WI38 (cell line): Measurements from ENCODE around the gene WIPI1.

Experiments used
- H3K4me3 ChIP-seq: 2 replicates; pipeline ENCODE4 v1.5.1; 2011; ENCODE audit warnings: low read depth, mild to moderate bottlenecking, control low read depth, low read length
- TF ChIP-seq, protein P1 (sequence below): IDR thresholded peaks from 2 replicates; pipeline ENCODE4 v1.5.1; 2012; ENCODE audit warnings: low read depth, mild to moderate bottlenecking, control low read depth, low read length

WIPI1 gene

GRCh38 chr17:68443972-68444464, 13.3 kb downstream of the WIPI1 start:
- TF ChIP-seq, protein P1, sequence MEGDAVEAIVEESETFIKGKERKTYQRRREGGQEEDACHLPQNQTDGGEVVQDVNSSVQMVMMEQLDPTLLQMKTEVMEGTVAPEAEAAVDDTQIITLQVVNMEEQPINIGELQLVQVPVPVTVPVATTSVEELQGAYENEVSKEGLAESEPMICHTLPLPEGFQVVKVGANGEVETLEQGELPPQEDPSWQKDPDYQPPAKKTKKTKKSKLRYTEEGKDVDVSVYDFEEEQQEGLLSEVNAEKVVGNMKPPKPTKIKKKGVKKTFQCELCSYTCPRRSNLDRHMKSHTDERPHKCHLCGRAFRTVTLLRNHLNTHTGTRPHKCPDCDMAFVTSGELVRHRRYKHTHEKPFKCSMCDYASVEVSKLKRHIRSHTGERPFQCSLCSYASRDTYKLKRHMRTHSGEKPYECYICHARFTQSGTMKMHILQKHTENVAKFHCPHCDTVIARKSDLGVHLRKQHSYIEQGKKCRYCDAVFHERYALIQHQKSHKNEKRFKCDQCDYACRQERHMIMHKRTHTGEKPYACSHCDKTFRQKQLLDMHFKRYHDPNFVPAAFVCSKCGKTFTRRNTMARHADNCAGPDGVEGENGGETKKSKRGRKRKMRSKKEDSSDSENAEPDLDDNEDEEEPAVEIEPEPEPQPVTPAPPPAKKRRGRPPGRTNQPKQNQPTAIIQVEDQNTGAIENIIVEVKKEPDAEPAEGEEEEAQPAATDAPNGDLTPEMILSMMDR = no peak
- no peak overlapping the region for H3K4me3 ChIP-seq

DNA sequence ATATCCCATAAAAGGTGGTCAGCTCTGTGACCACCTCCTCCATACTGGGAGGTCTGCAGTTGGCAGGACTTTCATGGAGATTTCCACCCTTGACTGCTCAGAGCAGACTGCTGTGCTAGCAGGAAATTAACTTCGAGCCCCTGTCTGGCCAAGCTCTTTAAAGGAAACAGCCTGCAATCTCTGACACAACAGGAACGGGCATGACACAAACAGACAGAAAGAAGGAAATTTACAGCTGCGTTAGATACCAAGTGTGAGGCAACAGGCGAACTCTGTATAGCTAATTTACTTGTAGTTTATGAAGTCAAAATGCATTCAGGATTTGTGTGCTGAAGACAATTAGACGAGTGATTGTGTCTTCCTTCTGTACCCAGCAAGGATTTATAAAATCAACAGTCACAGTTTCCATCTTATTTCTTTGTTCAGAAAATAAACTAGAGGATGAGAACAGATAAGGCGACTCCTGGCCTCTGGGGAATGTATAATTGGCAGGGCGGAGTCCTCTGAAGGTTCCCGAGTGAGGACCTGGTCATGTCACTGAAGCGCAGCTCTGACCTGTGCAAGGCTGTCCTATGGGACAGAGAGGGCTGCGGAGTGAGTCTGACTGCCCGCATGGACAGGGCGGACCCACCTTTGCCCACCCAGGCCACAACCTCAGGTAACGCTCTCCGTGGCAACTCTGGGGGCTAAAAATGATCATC, 16.1 kb downstream of the WIPI1 start:
- no peak overlapping the region for H3K4me3 ChIP-seq
- TF ChIP-seq, protein P1 = no peak

DNA sequence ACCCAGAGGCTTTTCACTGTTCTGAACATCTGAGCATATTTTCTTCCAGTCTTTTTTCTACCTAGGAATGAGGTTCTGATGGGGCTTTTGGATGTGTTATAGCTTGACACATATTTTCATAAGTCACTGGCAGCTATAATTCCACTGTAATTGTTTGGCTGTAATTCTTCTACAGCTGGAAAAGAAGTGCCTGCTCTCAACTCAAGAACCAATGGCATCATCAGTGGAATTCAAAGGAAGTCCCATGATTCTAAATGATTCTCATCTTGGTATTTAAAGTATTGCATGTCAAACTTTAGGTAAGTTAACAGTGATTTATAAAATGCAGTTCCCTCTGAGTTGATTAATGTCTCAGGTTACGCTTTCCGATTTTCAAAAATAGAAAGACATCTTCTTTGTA, 16.8 kb downstream of the WIPI1 start:
- TF ChIP-seq, protein P1 = no peak
- H3K4me3 ChIP-seq = no peak overlapping the region

GRCh38 chr17:68439656-68440290, 17.5 kb downstream of the WIPI1 start:
- TF ChIP-seq, protein P1 = no peak
- no peak overlapping the region for H3K4me3 ChIP-seq

GRCh38 chr17:68437979-68438822, 19.1 kb downstream of the WIPI1 start:
- H3K4me3 ChIP-seq = peak overlapping the region; percentile 27; the same call in 1 of the 2 replicates
- TF ChIP-seq, protein P1 = no peak

GRCh38 chr17:68435876-68436842, 21.1 kb downstream of the WIPI1 start:
- no peak overlapping the region for H3K4me3 ChIP-seq
- TF ChIP-seq, protein P1 = peak; percentile 90
